HG03432 (cell line): ENCODE measurements around the gene FKBP1A.

Experiments
- ATAC-seq: cut with Tn5 transposase; IDR thresholded peaks from one replicate; pipeline ENCODE4 v1.9.1; 2021; ENCODE audit warnings: mild to moderate bottlenecking, moderate library complexity; ENCODE audit not compliant: unreplicated experiment

FKBP1A gene

DNA sequence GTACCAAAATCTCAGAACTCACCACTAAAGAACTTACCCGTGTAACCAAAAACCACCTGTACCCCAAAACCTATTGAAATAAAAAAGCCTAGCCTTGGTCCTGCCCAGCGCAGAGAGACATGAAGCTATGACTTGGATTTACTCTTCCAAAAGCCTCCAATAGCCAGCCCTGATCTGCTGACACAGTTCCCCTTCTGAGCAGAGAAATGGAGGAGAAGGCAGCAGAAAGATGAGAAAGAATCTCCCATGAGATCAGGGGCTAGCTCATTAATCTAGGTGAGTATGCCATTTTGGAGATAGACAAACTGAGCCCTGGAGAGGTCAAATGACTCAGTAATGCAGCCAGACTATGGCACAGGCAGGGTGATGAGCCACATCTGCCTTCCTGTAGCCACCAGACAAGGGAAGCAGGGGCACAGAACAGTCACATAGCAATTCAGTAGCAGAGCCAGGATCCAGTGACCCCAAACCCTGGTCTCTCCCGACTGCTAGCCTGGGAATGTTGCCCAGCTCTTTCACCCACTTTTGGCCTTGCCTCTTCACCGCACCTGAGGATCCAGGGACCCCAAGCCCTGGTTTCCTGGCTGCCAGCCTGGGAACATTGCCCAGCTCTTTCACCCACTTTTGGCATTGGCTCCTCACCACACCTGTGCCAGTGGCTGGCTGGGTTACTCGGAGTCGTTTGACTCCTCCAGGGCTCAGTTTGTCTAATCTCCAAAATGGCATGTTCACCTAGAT, 56.7 kb downstream of the FKBP1A start:
- ATAC-seq: no peak

- ATAC-seq: no peak
Measured at GRCh38 chr20:1334761-1335160, 58.1 kb downstream of the FKBP1A start.

DNA sequence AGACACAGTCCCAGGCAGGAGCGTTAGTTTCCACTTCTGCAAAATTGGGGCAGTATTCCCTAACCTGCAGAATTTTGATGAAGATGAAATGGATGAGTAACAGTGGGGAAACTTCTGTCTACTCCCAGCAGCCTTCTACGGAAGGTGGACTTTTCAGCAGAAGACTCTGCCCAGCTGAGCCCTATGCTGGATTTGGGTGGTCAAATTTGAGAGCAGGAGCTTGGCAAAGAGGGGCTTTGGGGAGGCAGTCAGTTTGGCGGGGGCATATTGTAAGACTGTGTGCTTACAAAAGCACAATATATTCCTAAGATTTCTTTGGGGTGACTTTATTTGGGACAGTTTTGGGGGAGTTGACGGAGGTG, 58.5 kb downstream of the FKBP1A start:
- no peak for ATAC-seq

DNA sequence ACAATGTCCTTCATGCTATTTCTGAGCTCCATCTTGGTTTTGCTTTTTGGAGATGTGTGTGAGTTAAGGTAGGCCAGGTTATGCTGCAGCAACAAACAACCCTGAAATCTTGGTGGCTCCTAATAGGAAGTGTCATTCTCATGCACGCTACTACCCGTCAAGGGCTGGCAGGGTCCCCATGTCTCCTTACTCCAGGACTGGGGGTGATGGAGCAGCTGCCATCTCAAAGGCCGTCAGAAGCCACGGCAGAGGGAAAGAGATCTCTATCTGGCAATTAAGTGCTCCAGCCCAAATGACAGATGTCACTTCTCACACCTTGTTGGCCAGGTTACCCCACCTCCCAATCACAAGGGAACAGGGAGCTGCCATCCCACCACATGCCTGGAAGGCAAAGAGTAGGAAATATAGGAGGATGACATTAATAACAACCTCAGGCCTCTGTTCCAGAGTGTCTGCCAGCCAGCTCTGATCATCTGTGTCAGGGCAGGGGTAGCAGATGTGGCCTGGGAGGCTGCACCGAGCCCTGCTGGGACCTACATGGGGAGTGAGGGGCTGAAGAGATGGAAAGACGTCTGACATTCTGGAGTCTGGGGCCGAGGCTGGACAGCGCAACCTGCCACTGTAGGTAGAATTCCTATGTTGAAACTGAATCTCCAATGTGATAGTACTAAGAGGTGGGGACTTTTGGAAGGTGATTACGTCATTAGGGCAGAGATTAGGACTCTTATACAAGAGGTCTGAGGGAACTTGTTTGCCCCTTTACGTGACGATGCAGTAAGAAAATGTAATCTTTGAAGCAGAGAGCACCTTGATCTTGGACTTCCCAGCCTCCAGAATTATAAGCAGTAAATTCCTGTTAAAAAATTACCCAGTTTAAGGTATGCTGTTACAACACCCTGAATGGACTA, 59.1 kb downstream of the FKBP1A start:
- ATAC-seq: no peak

GRCh38 chr20:1332749-1333300, 60.0 kb downstream of the FKBP1A start:
- ATAC-seq: no peak

DNA sequence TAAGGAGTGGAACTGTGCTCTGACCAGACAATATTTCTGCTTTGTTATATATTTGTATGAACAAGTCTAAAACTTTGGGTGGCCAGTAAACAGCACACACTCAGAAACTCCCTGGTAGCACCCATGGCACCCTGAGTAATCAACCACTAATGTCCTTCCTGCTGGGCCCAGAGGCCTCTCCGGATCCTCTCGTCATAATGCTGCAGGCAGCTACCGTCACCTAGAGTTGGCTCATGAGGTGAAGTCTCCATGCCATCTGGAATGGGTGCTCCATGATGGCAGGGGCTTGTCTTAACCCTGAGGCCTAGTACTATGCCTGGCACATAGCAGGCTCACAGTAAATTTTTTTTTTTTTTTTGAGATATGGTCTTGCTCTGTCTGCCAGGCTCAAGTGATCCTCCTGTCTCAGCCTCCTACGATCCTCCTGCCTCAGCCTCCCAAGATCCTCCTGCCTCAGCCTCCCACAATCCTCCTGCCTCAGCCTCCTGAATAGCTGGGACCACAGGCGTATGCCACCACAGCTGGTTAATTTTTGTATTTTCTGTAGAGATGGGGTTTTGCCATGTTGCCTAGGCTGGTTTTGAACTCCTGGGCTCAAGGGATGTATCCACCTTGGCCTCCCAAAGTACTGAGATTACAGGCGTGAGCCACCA, 60.9 kb downstream of the FKBP1A start:
- no peak for ATAC-seq

DNA sequence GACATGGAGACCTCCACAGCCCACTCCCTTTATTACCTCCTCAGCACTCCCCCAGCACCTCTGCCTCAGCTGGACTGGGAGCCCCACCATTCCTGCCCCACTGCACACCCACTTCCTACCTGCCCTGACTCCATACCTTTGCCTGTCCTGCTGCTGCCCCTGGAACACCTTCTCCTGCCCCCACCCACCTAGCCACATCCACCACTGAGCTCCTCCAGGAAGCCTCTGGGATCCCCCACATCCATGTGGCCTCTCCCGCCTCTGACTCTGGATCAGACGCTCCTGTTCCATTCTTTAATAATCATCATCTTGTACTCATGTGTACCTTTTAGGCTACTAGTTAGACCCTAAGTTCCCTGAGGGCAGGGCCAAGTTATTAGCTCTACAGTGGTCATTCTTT, 61.8 kb downstream of the FKBP1A start:
- ATAC-seq: no peak

- peak; percentile 54 for ATAC-seq
Measured at GRCh38 chr20:1330075-1330830, 62.6 kb downstream of the FKBP1A start.

DNA sequence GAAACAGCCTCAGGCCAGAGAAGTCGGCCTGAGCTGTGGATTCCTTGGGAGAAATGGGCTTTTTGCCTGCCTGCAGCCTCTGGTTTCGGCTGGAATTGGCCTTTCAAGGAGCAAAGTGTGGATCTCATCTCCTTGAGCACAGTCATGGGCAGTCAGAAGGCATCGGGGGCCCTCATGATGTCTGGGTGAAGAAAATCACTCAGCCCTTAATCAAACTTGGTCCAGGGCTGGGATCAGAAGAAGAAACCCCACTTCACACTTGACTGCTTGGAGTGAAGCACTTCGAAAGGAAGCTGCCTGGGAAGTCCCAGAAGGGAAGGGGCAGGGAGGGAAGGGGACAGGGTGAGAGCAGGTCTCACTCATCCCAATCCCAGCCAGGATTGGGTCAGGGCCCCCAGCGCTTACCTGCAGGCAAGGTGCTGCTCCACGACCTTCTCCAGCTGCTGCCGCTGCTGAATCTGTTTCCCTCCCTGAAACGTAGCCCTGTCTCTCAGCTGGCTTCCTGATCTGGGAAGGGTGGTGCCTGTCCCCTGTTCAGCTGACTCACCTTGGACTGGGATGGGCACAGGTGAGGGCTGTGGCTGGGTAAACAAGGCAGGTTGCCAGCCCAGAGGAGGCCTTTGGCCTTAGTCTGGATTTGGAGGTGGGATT, 64.0 kb downstream of the FKBP1A start, which contains the start of gene SDCBP2:
Gene SDCBP2, minus strand, starts transcription at position 460 of the 651 bp plus-strand sequence. CDS start 8,723 bp downstream, outside the sequence.
- no peak for ATAC-seq

- ATAC-seq: no peak
Measured at GRCh38 chr20:1327827-1328679, 64.8 kb downstream of the FKBP1A start.

GRCh38 chr20:1327241-1327653, 65.6 kb downstream of the FKBP1A start:
- ATAC-seq: no peak

DNA sequence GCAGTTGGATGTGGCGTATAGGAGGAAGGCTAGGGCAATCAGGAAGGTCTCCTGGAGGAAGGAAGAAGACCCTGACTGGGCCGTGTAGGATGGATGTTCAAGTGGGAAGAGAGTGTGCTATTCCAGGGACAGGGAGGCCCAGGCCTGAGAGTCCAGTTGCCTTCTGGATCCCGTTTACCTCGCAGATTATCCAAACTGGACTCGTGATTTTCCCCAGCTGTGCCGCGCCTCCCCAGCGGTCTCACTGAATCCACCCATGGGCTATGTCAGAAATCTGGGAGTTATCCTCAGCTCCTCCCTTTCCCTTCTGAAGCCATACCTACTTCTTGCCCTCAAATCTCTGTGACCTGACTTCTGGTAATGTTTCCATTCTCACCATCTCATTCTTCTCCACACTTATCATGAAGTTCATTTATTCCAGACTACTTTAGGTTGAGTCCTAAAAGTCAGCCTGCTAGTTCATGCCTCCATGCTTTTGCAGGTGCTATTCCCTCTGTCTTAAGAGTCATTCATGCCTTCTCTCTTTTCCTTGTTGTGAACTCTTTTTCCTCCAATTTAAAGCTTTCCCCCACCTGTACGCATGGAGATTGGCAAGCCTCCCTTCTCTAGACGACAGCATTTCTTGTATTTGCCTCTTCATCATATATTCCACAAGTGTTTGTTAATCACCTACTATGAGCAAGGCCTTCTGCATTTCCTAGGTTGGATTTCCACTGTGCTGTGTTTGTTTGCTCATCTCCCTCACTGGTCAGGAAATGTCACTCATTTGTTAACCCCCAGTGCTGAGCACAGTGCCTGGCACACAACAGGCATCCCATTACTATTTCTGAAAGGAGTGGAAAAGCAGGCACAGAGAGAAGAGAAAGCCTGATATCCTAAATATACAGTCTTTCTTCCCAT, 66.6 kb downstream of the FKBP1A start:
- ATAC-seq: no peak

DNA sequence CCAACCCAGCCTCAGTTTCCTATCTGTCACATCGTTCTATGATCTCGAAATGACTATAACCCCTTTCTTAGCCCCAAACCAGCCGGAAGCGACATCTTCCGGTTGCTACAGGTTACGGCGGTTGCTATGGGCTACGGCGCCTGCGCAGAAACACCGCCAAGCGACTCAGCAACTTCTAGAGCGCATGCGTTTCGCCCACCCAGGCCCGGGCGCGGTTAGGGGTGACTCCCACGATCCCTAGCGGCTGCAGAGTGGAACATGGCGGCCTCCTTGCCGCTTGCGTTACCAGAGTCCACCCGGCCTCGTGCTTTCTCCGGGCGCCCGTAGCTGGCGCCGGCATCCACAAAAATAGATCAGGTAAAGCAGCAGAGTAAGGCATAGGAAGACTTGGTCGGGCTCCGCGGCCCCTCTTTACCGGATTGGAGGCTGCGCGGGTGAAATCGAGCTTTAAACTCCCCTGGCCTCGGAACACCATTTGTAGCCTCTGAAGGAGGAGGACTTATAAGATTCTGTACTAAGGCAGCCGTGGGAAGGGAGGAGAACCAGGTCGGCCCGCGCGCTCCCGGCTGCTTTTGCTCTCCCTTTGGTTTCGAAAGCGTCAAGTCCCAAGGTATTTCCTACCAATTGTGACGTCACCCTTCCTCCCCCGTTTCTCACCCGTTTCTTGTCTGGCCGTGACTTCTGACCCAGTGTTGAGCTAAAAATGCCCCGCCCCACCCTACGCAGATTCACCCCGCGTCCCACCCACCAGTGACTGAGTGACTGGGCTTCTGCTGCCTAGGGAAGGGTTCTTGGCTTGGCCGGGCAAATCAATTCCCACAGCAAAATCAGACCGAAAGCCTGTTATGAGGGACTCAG, 67.5 kb downstream of the FKBP1A start:
- peak; percentile 84 for ATAC-seq

DNA sequence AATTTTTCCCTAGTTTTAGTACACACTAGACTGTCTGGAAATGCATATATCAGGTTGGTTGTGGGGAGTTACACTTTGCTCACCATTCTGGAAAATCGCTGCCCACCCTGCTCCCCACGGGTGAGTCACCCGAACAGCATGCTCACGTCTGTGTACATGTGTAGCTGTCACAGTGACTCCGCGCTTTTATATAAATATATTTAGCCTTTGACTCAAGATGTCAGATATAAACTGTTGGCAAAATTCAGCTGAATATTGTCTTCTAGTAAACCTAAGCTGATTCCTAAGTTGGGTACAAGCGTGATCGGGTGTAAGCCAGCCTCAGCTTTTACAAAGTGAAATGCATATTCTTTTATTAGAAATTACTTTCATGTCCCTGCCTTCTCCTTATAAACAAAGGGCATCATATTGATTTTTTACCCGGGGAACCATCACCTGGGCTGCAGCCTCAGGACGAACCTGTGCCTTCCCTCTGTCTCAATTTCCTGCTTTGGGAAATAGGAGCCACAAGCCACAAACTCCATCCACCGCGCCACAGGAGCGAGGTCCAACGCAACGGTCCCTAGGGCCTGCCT, 68.2 kb downstream of the FKBP1A start:
- ATAC-seq: no peak

- no peak for ATAC-seq
Measured at GRCh38 chr20:1323830-1324597, 68.8 kb downstream of the FKBP1A start.

- no peak for ATAC-seq
Measured at GRCh38 chr20:1323256-1323655, 69.6 kb downstream of the FKBP1A start.
